AG20443 (cell line): ENCODE measurements around the gene ZNF320.
"Not testable (repeated sequence)": the region's sequence is repeated elsewhere in the genome, so short reads cannot be mapped to it uniquely, and the experiment has no call there.

Experiments used
- DNase-seq: peaks from one replicate; pipeline ENCODE4 v3.0.0; 2012; ENCODE audit warnings: low spot score, mixed read lengths

Gene ZNF320

GRCh38 chr19:52922841-52923777 is 25.7 kb upstream of the ZNF320 start, which contains the start of gene ZNF888:
ZNF888 (minus strand) TSS chr19:52923428; CDS start chr19:52917873, 5,555 bp downstream.
- peak; percentile 92 for DNase-seq

GRCh38 chr19:52917531-52917930 is 20.1 kb upstream of the ZNF320 start:
- no peak for DNase-seq

GRCh38 chr19:52910648-52911047 is 13.2 kb upstream of the ZNF320 start:
- no peak for DNase-seq

- DNase-seq: not testable (repeated sequence)
Measured at GRCh38 chr19:52904052-52904780, 6.8 kb upstream of the ZNF320 start.

GRCh38 chr19:52901842-52902241 is 4.4 kb upstream of the ZNF320 start:
- DNase-seq: no peak

- not testable (repeated sequence) for DNase-seq
Measured at GRCh38 chr19:52898596-52898995, 1.2 kb upstream of the ZNF320 start.

- peak; percentile 14 for DNase-seq
Measured at GRCh38 chr19:52898101-52898500, 666 bp upstream of the ZNF320 start.

GRCh38 chr19:52896431-52897137 is 851 bp downstream of the ZNF320 start:
- peak; percentile 48 for DNase-seq

GRCh38 chr19:52891336-52891735 is 6.1 kb downstream of the ZNF320 start:
- no peak for DNase-seq

- DNase-seq: no peak
Measured at GRCh38 chr19:52889931-52890330, 7.5 kb downstream of the ZNF320 start.

- no peak for DNase-seq
Measured at GRCh38 chr19:52889076-52889475, 8.4 kb downstream of the ZNF320 start.

- DNase-seq: no peak
Measured at GRCh38 chr19:52880895-52881389, 16.5 kb downstream of the ZNF320 start.

- DNase-seq: not testable (repeated sequence)
Measured at GRCh38 chr19:52872996-52873395, 24.4 kb downstream of the ZNF320 start.

- no peak for DNase-seq
Measured at GRCh38 chr19:52871466-52871865, 26.0 kb downstream of the ZNF320 start.

GRCh38 chr19:52868031-52868430 is 29.4 kb downstream of the ZNF320 start:
- not testable (repeated sequence) for DNase-seq

- DNase-seq: peak; percentile 62
Measured at GRCh38 chr19:52857378-52858191, 39.9 kb downstream of the ZNF320 start, which contains the start of gene ZNF468. ZNF468 (minus strand) TSS chr19:52857619; CDS start chr19:52854272, 3,347 bp downstream.

GRCh38 chr19:52856540-52857377 is 40.7 kb downstream of the ZNF320 start:
- peak; percentile 15 for DNase-seq
